ENCODE results near the gene PAN2.

PAN2 gene

GRCh38 chr12:56374726-56375597, 41.2 kb upstream of the PAN2 start:
- WGBS (ENCODE audit: extremely low coverage, insufficient coverage, low lambda C conversion rate): no CpG with 5 or more reads among the region's 7 CpGs
- Histone ChIP-seq H3K27ac (ENCODE audit: low read depth, low read length) (no peak overlapping the region), H3K18ac (ENCODE audit: low read length) (no peak overlapping the region), H4K8ac (ENCODE audit: low read depth, low read length) (no peak overlapping the region), H3K79me2 (ENCODE audit: control insufficient read depth, insufficient read depth, low read length) (no peaks in the 10 kb centered on the region), H3K56ac (ENCODE audit: low read length) (no peak overlapping the region), H2BK15ac (replicated peaks; ENCODE audit: low read depth) (no peak overlapping the region), H2BK5ac (ENCODE audit: low read length) (no peak overlapping the region), H4K5ac (ENCODE audit: low read length) (no peak overlapping the region), H3K4ac (ENCODE audit: low read depth, low read length) (no peak overlapping the region), H3K79me1 (ENCODE audit: low read length) (no peaks in the 10 kb centered on the region), H3K4me1 (ENCODE audit: control insufficient read depth, low read depth, low read length) (no peaks in the 10 kb centered on the region), H2AK5ac (ENCODE audit: low read length) (no peak overlapping the region), H3K9ac (ENCODE audit: low read length) (no peak overlapping the region), H2BK120ac (ENCODE audit: low read depth, low read length) (no peak overlapping the region), H3K4me3 (ENCODE audit: low read length) (no peak overlapping the region), H3K23ac (ENCODE audit: low read length) (no peak overlapping the region), H3K4me2 (ENCODE audit: low read length) (no peak overlapping the region), H3K27me3 (ENCODE audit: insufficient read depth, low read length, poor library complexity) (no peaks in the 10 kb centered on the region), H3K36me3 (ENCODE audit: control insufficient read depth, insufficient read depth, low read length) (no peaks in the 10 kb centered on the region)
- no peak for DNase-seq

- H3K9ac ChIP-seq (ENCODE audit: low read length): no peak overlapping the region
- H3K4me3 ChIP-seq (ENCODE audit: low read length): no peak overlapping the region
- no peak overlapping the region for H2BK15ac ChIP-seq (replicated peaks; ENCODE audit: low read depth)
- no CpG with 5 or more reads among the region's 1 CpG for WGBS (ENCODE audit: extremely low coverage, insufficient coverage, low lambda C conversion rate)
- H3K18ac ChIP-seq (ENCODE audit: low read length): no peak overlapping the region
- DNase-seq: no peak
- H3K4me2 ChIP-seq (ENCODE audit: low read length): no peak overlapping the region
- H3K4me1 ChIP-seq (ENCODE audit: control insufficient read depth, low read depth, low read length): no peaks in the 10 kb centered on the region
- H3K4ac ChIP-seq (ENCODE audit: low read depth, low read length): no peak overlapping the region
- H4K5ac ChIP-seq (ENCODE audit: low read length): no peak overlapping the region
- no peak overlapping the region for H2BK5ac ChIP-seq (ENCODE audit: low read length)
- no peak overlapping the region for H3K23ac ChIP-seq (ENCODE audit: low read length)
- H3K36me3 ChIP-seq (ENCODE audit: control insufficient read depth, insufficient read depth, low read length): no peaks in the 10 kb centered on the region
- H3K56ac ChIP-seq (ENCODE audit: low read length): no peak overlapping the region
- no peak overlapping the region for H4K8ac ChIP-seq (ENCODE audit: low read depth, low read length)
- no peak overlapping the region for H3K27ac ChIP-seq (ENCODE audit: low read depth, low read length)
- no peaks in the 10 kb centered on the region for H3K79me2 ChIP-seq (ENCODE audit: control insufficient read depth, insufficient read depth, low read length)
- no peaks in the 10 kb centered on the region for H3K27me3 ChIP-seq (ENCODE audit: insufficient read depth, low read length, poor library complexity)
- no peak overlapping the region for H2BK120ac ChIP-seq (ENCODE audit: low read depth, low read length)
- H3K79me1 ChIP-seq (ENCODE audit: low read length): no peaks in the 10 kb centered on the region
- no peak overlapping the region for H2AK5ac ChIP-seq (ENCODE audit: low read length)
Measured at GRCh38 chr12:56373515-56373914, 39.7 kb upstream of the PAN2 start.

GRCh38 chr12:56366948-56367347, 33.1 kb upstream of the PAN2 start:
- H2BK120ac ChIP-seq (ENCODE audit: low read depth, low read length): no peak overlapping the region
- H3K4ac ChIP-seq (ENCODE audit: low read depth, low read length): no peak overlapping the region
- H3K79me1 ChIP-seq (ENCODE audit: low read length): no peaks in the 10 kb centered on the region
- H4K8ac ChIP-seq (ENCODE audit: low read depth, low read length): no peak overlapping the region
- H4K5ac ChIP-seq (ENCODE audit: low read length): no peak overlapping the region
- no peaks in the 10 kb centered on the region for H3K27me3 ChIP-seq (ENCODE audit: insufficient read depth, low read length, poor library complexity)
- no peak overlapping the region for H2BK15ac ChIP-seq (replicated peaks; ENCODE audit: low read depth)
- H3K36me3 ChIP-seq (ENCODE audit: control insufficient read depth, insufficient read depth, low read length): no peaks in the 10 kb centered on the region
- no peaks in the 10 kb centered on the region for H3K79me2 ChIP-seq (ENCODE audit: control insufficient read depth, insufficient read depth, low read length)
- H3K56ac ChIP-seq (ENCODE audit: low read length): no peak overlapping the region
- H3K4me2 ChIP-seq (ENCODE audit: low read length): no peak overlapping the region
- no peak overlapping the region for H3K4me3 ChIP-seq (ENCODE audit: low read length)
- no CpG with 5 or more reads among the region's 3 CpGs for WGBS (ENCODE audit: extremely low coverage, insufficient coverage, low lambda C conversion rate)
- no peaks in the 10 kb centered on the region for H3K4me1 ChIP-seq (ENCODE audit: control insufficient read depth, low read depth, low read length)
- H3K9ac ChIP-seq (ENCODE audit: low read length): no peak overlapping the region
- H3K23ac ChIP-seq (ENCODE audit: low read length): no peak overlapping the region
- H2AK5ac ChIP-seq (ENCODE audit: low read length): no peak overlapping the region
- no peak overlapping the region for H3K18ac ChIP-seq (ENCODE audit: low read length)
- no peak overlapping the region for H3K27ac ChIP-seq (ENCODE audit: low read depth, low read length)
- no peak for DNase-seq
- no peak overlapping the region for H2BK5ac ChIP-seq (ENCODE audit: low read length)

- H3K9ac ChIP-seq (ENCODE audit: low read length): no peak within 1 kb of the TSS
- no peak within 1 kb of the TSS for H4K5ac ChIP-seq (ENCODE audit: low read length)
- H3K4me1 ChIP-seq (ENCODE audit: control insufficient read depth, low read depth, low read length): peaks cover 2% of the 10 kb centered on the region
- no peak within 1 kb of the TSS for H2BK15ac ChIP-seq (replicated peaks; ENCODE audit: low read depth)
- no peaks in the 10 kb centered on the region for H3K79me2 ChIP-seq (ENCODE audit: control insufficient read depth, insufficient read depth, low read length)
- DNase-seq: no peak
- H3K4ac ChIP-seq (ENCODE audit: low read depth, low read length): no peak within 1 kb of the TSS
- H3K4me2 ChIP-seq (ENCODE audit: low read length): no peak within 1 kb of the TSS
- peaks cover 3% of the 10 kb centered on the region for H3K79me1 ChIP-seq (ENCODE audit: low read length)
- no peak within 1 kb of the TSS for H2AK5ac ChIP-seq (ENCODE audit: low read length)
- no peaks in the 10 kb centered on the region for H3K27me3 ChIP-seq (ENCODE audit: insufficient read depth, low read length, poor library complexity)
- WGBS (ENCODE audit: extremely low coverage, insufficient coverage, low lambda C conversion rate): no CpG with 5 or more reads among the region's 10 CpGs
- no peak within 1 kb of the TSS for H3K27ac ChIP-seq (ENCODE audit: low read depth, low read length)
- no peak within 1 kb of the TSS for H2BK120ac ChIP-seq (ENCODE audit: low read depth, low read length)
- H3K18ac ChIP-seq (ENCODE audit: low read length): no peak within 1 kb of the TSS
- H3K4me3 ChIP-seq (ENCODE audit: low read length): no peak within 1 kb of the TSS
- no peak within 1 kb of the TSS for H4K8ac ChIP-seq (ENCODE audit: low read depth, low read length)
- no peak within 1 kb of the TSS for H2BK5ac ChIP-seq (ENCODE audit: low read length)
- no peaks in the 10 kb centered on the region for H3K36me3 ChIP-seq (ENCODE audit: control insufficient read depth, insufficient read depth, low read length)
- H3K23ac ChIP-seq (ENCODE audit: low read length): no peak within 1 kb of the TSS
- H3K56ac ChIP-seq (ENCODE audit: low read length): no peak within 1 kb of the TSS
Measured at GRCh38 chr12:56362130-56363059, 28.6 kb upstream of the PAN2 start, which contains the start of gene APOF. Gene APOF (minus strand): TSS chr12:56362857. CDS start chr12:56362745, 112 bp downstream.

GRCh38 chr12:56361487-56362129, 27.8 kb upstream of the PAN2 start:
- no peak overlapping the region for H3K4me3 ChIP-seq (ENCODE audit: low read length)
- no CpG with 5 or more reads among the region's 8 CpGs for WGBS (ENCODE audit: extremely low coverage, insufficient coverage, low lambda C conversion rate)

More at GRCh38 chr12:56361487-56362129, 27.8 kb upstream of the PAN2 start:
- H2BK5ac ChIP-seq (ENCODE audit: low read length): no peak overlapping the region
- H3K27me3 ChIP-seq (ENCODE audit: insufficient read depth, low read length, poor library complexity): no peaks in the 10 kb centered on the region
- H3K9ac ChIP-seq (ENCODE audit: low read length): no peak overlapping the region
- no peak overlapping the region for H3K4ac ChIP-seq (ENCODE audit: low read depth, low read length)
- DNase-seq: no peak
- no peaks in the 10 kb centered on the region for H3K79me2 ChIP-seq (ENCODE audit: control insufficient read depth, insufficient read depth, low read length)
- H4K5ac ChIP-seq (ENCODE audit: low read length): no peak overlapping the region
- H3K79me1 ChIP-seq (ENCODE audit: low read length): peaks cover 3% of the 10 kb centered on the region
- H3K36me3 ChIP-seq (ENCODE audit: control insufficient read depth, insufficient read depth, low read length): no peaks in the 10 kb centered on the region
- H3K27ac ChIP-seq (ENCODE audit: low read depth, low read length): no peak overlapping the region
- no peak overlapping the region for H3K23ac ChIP-seq (ENCODE audit: low read length)
- no peak overlapping the region for H4K8ac ChIP-seq (ENCODE audit: low read depth, low read length)
- no peak overlapping the region for H2BK120ac ChIP-seq (ENCODE audit: low read depth, low read length)
- no peak overlapping the region for H3K56ac ChIP-seq (ENCODE audit: low read length)
- H3K4me1 ChIP-seq (ENCODE audit: control insufficient read depth, low read depth, low read length): peaks cover 2% of the 10 kb centered on the region
- H2AK5ac ChIP-seq (ENCODE audit: low read length): no peak overlapping the region
- no peak overlapping the region for H3K18ac ChIP-seq (ENCODE audit: low read length)
- no peak overlapping the region for H2BK15ac ChIP-seq (replicated peaks; ENCODE audit: low read depth)
- H3K4me2 ChIP-seq (ENCODE audit: low read length): no peak overlapping the region

All from mesendoderm (in vitro differentiated cells).